Uterus (tissue), 4 donors: ENCODE data around the gene SIPA1L3. TPM values are rescaled to one million over a fixed set of nuclear protein-coding genes. Genes with fewer than 3 reads are reported as not detected.

ENCODE experiments used
- DNase-seq, 2 donors: peaks; one replicate each; pipeline ENCODE4 v3.0.0-alpha.2; 2019 to 2020
- H3K27ac ChIP-seq, 2 donors: fragments of 200-600 bp; sonication (generic); 1 replicate in 1 of 2; 2 replicates in 1 of 2; pipeline ENCODE4 v1.5.1; 2016 to 2018
- H3K27me3 ChIP-seq, 2 donors: fragments of 200-600 bp; sonication (generic); one replicate each; pipeline ENCODE4 v1.5.1; 2018 to 2019; ENCODE audit warnings: control low read depth in 1 of 2
- H3K36me3 ChIP-seq, 2 donors: fragments of 200-600 bp; sonication (generic); one replicate each; pipeline ENCODE4 v1.5.1; 2019; ENCODE audit warnings: control low read depth in 1 of 2
- H3K4me1 ChIP-seq, 2 donors: fragments of 200-600 bp; sonication (generic); one replicate each; pipeline ENCODE4 v1.5.1; 2018 to 2019; ENCODE audit warnings: control low read depth in 1 of 2
- H3K4me3 ChIP-seq, 2 donors: fragments of 200-600 bp; sonication (generic); 1 replicate in 1 of 2; 2 replicates in 1 of 2; pipeline ENCODE4 v1.5.1; 2018 to 2019; ENCODE audit warnings: mild to moderate bottlenecking in 1 of 2
- H3K9me3 ChIP-seq, 2 donors: fragments of 200-600 bp; sonication (generic); one replicate each; pipeline ENCODE4 v1.5.1; 2019; ENCODE audit warnings: control low read depth in 1 of 2
- POLR2A ChIP-seq, 2 donors: fragments of 450-650 bp; IDR thresholded peaks; one replicate each; pipeline ENCODE4 v1.6.1; 2016; ENCODE audit warnings: antibody characterized with exemption in 2 of 2, mild to moderate bottlenecking in 1 of 2, moderate library complexity in 1 of 2
- intact Hi-C: fragments of 100-400 bp; cut with DNase I; formaldehyde crosslinking; loops from one replicate; pipeline ENCODE4 v1.15.1; 2023; ENCODE audit warnings: low total_unique reads
- total RNA-seq, 4 donors: library from RNA; depleted of rRNA in 3 of 4; stranded (reverse); fragments of >200 nt in 3 of 4; gene quantifications; one replicate each; pipeline versions ENCODE4 v1.1.0 to v1.2.4, GENCODE V29; 2014 to 2023
- TF ChIP-seq, protein P1 (sequence below), 4 experiments: fragments of 200-600 bp in 2 of 4; fragments of 450-650 bp in 2 of 4; sonication (generic) in 2 of 4; IDR thresholded peaks; one replicate each; pipeline ENCODE4 v1.5.1; 2016 to 2019; ENCODE audit warnings: antibody characterized with exemption in 4 of 4, mild to moderate bottlenecking in 2 of 4, moderate library complexity in 1 of 4
- donor health status: DM: yes; HTN: yes; CAD: no.

SIPA1L3 gene
- total RNA-seq, 4 donors from 2014 or later: 11.5 to 41.8 (median 21.5) TPM

GRCh38 chr19:38078302-38078930 lies 171.4 kb downstream of the SIPA1L3 start:
- H3K27me3 ChIP-seq: no peaks in the 10 kb centered on the region
- no peak for TF ChIP-seq POLR2A (IDR thresholded peaks at IDR 0.05)
- TF ChIP-seq, protein P1, sequence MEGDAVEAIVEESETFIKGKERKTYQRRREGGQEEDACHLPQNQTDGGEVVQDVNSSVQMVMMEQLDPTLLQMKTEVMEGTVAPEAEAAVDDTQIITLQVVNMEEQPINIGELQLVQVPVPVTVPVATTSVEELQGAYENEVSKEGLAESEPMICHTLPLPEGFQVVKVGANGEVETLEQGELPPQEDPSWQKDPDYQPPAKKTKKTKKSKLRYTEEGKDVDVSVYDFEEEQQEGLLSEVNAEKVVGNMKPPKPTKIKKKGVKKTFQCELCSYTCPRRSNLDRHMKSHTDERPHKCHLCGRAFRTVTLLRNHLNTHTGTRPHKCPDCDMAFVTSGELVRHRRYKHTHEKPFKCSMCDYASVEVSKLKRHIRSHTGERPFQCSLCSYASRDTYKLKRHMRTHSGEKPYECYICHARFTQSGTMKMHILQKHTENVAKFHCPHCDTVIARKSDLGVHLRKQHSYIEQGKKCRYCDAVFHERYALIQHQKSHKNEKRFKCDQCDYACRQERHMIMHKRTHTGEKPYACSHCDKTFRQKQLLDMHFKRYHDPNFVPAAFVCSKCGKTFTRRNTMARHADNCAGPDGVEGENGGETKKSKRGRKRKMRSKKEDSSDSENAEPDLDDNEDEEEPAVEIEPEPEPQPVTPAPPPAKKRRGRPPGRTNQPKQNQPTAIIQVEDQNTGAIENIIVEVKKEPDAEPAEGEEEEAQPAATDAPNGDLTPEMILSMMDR (IDR thresholded peaks at IDR 0.05): no peak
- no peaks in the 10 kb centered on the region for H3K36me3 ChIP-seq
- H3K4me1 ChIP-seq: no peaks in the 10 kb centered on the region
- H3K9me3 ChIP-seq: peaks cover 0 to 5% of the 10 kb centered on the region in 2 donors
- no peak overlapping the region for H3K27ac ChIP-seq
- intact Hi-C loops: no loop called here
- H3K4me3 ChIP-seq: no peak overlapping the region
- DNase-seq: no peak

- no peak overlapping the region for H3K27ac ChIP-seq
- intact Hi-C loops: no loop called here
- H3K9me3 ChIP-seq: peaks cover 0 to 5% of the 10 kb centered on the region in 2 donors
- H3K27me3 ChIP-seq: no peaks in the 10 kb centered on the region
- H3K4me3 ChIP-seq: no peak overlapping the region
- H3K4me1 ChIP-seq: no peaks in the 10 kb centered on the region
- no peaks in the 10 kb centered on the region for H3K36me3 ChIP-seq
- TF ChIP-seq, protein P1 (IDR thresholded peaks at IDR 0.05): no peak
- no peak for TF ChIP-seq POLR2A (IDR thresholded peaks at IDR 0.05)
- no peak for DNase-seq
Observed at GRCh38 chr19:38079926-38080380, 172.9 kb downstream of the SIPA1L3 start.

GRCh38 chr19:38081547-38082255 lies 174.7 kb downstream of the SIPA1L3 start:
- H3K9me3 ChIP-seq: peaks cover 0 to under 1% of the 10 kb centered on the region in 2 donors
- DNase-seq: no peak
- no peak overlapping the region for H3K4me3 ChIP-seq
- H3K36me3 ChIP-seq: no peaks in the 10 kb centered on the region
- TF ChIP-seq, protein P1 (IDR thresholded peaks at IDR 0.05): no peak
- TF ChIP-seq POLR2A (IDR thresholded peaks at IDR 0.05): no peak
- intact Hi-C loops: no loop called here
- no peaks in the 10 kb centered on the region for H3K4me1 ChIP-seq
- H3K27ac ChIP-seq: no peak overlapping the region
- H3K27me3 ChIP-seq: no peaks in the 10 kb centered on the region

DNA sequence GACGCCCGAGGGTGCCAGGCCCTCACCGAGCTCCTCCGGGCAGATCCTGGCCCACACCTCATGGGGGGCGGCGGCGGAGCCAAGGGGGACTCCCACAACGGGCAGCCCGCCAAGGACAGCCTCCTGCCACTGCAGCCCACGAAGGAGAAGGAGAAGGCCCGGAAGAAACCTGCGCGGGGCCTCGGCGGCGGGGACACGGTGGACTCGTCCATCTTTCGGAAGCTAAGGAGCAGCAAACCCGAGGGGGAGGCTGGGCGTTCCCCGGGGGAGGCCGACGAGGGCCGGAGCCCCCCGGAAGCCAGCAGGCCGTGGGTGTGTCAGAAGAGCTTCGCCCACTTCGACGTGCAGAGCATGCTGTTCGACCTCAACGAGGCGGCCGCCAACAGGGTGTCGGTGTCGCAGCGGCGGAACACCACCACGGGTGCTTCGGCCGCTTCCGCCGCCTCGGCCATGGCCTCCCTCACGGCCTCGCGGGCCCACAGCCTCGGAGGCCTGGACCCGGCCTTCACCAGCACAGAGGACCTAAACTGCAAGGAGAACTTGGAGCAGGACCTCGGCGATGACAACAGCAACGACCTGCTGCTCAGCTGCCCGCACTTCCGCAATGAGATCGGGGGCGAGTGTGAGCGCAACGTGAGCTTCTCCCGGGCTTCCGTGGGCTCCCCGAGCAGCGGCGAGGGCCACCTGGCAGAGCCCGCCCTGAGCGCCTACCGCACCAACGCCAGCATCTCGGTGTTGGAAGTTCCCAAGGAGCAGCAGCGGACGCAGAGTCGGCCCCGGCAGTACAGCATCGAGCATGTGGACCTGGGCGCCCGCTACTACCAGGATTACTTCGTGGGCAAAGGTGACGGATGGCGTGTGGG lies 175.5 kb downstream of the SIPA1L3 start:
- H3K36me3 ChIP-seq: no peaks in the 10 kb centered on the region
- H3K27me3 ChIP-seq: no peaks in the 10 kb centered on the region
- TF ChIP-seq, protein P1 (IDR thresholded peaks at IDR 0.05): no peak
- TF ChIP-seq POLR2A (IDR thresholded peaks at IDR 0.05): no peak
- intact Hi-C loops: no loop called here
- no peaks in the 10 kb centered on the region for H3K9me3 ChIP-seq
- no peak overlapping the region for H3K4me3 ChIP-seq
- no peak for DNase-seq
- no peaks in the 10 kb centered on the region for H3K4me1 ChIP-seq
- no peak overlapping the region for H3K27ac ChIP-seq
